HepG2 (cell line): ENCODE results near the gene PSD4. TPM values are rescaled to one million over a fixed set of nuclear protein-coding genes. Genes with fewer than 3 reads are reported as not detected.

Experiments used
- AGO2 ChIP-seq: fragments of 200-400 bp; formaldehyde crosslinking; optimal IDR thresholded peaks from 2 replicates; pipeline ENCODE3; 2017; ENCODE audit warnings: mild to moderate bottlenecking, low read depth, low read length, moderate library complexity
- DMAP1 ChIP-seq: IDR thresholded peaks from 2 replicates; pipeline ENCODE4 v1.6.1; 2016
- DZIP1 ChIP-seq: sonication (generic); formaldehyde crosslinking; IDR thresholded peaks from 2 replicates; pipeline ENCODE4 v1.5.0; 2020; ENCODE audit warnings: mild to moderate bottlenecking, missing genetic modification reagents
- GABPB1 ChIP-seq: IDR thresholded peaks from 2 replicates; pipeline ENCODE4 v1.6.1; 2016; ENCODE audit warnings: mild to moderate bottlenecking, missing genetic modification reagents, moderate library complexity, missing compliant biosample characterization
- HES4 ChIP-seq: sonication (generic); formaldehyde crosslinking; IDR thresholded peaks from 2 replicates; pipeline ENCODE4 v1.9.0; 2021; ENCODE audit warnings: mild to moderate bottlenecking, missing genetic modification reagents, borderline replicate concordance
- HMG20A ChIP-seq: IDR thresholded peaks from 2 replicates; pipeline ENCODE4 v1.6.1; 2016; ENCODE audit warnings: borderline replicate concordance
- MYNN ChIP-seq: sonication (generic); formaldehyde crosslinking; IDR thresholded peaks from 2 replicates; pipeline ENCODE4 v1.4.0; 2020; ENCODE audit warnings: mild to moderate bottlenecking, low read depth, missing genetic modification reagents
- NCOA2 ChIP-seq: sonication (generic); formaldehyde crosslinking; IDR thresholded peaks from 2 replicates; pipeline ENCODE4 v1.8.0; 2022; ENCODE audit warnings: inconsistent platforms
- PAXIP1 ChIP-seq: sonication (generic); formaldehyde crosslinking; conservative IDR thresholded peaks from 2 replicates; pipeline ENCODE4 v1.4.0; 2020; ENCODE audit warnings: mild to moderate bottlenecking, missing genetic modification reagents, moderate library complexity
- SAP130 ChIP-seq: IDR thresholded peaks from 2 replicates; pipeline ENCODE4 v1.6.1; 2016; ENCODE audit warnings: low read depth
- SMARCC2 ChIP-seq: fragments of 450-650 bp; IDR thresholded peaks from 2 replicates; pipeline ENCODE4 v1.6.1; 2017; ENCODE audit warnings: antibody characterized with exemption, mild to moderate bottlenecking
- STAT5B ChIP-seq: sonication (generic); formaldehyde crosslinking; IDR thresholded peaks from 2 replicates; pipeline ENCODE4 v1.4.0; 2020; ENCODE audit warnings: missing genetic modification reagents
- TCF12 ChIP-seq, 2 experiments: fragments of 450-650 bp in 1 of 2; sonication (generic) in 1 of 2; formaldehyde crosslinking in 1 of 2; IDR thresholded peaks; 2 replicates each; pipeline versions ENCODE4 v1.6.1 to v1.8.0; 2017 to 2022; ENCODE audit warnings: antibody characterized with exemption in 1 of 2, mild to moderate bottlenecking in 1 of 2, missing genetic modification reagents in 1 of 2, moderate library complexity in 1 of 2
- ZNF276 ChIP-seq: sonication (generic); formaldehyde crosslinking; IDR thresholded peaks from 2 replicates; pipeline ENCODE4 v1.4.0; 2020; ENCODE audit warnings: mild to moderate bottlenecking, low read depth, missing genetic modification reagents
- ZNF503 ChIP-seq: sonication (generic); formaldehyde crosslinking; IDR thresholded peaks from 2 replicates; pipeline ENCODE4 v1.4.0; 2020; ENCODE audit warnings: missing genetic modification reagents
- ZNF569 ChIP-seq: sonication (generic); formaldehyde crosslinking; IDR thresholded peaks from 2 replicates; pipeline ENCODE4 v1.5.0; 2020; ENCODE audit warnings: mild to moderate bottlenecking, missing genetic modification reagents, moderate library complexity, borderline replicate concordance
- ZNF580 ChIP-seq: IDR thresholded peaks from 2 replicates; pipeline ENCODE4 v1.6.1; 2016; ENCODE audit warnings: low read depth, borderline replicate concordance
- ZNF678 ChIP-seq: sonication (generic); formaldehyde crosslinking; IDR thresholded peaks from 2 replicates; pipeline ENCODE4 v1.4.0; 2020; ENCODE audit warnings: mild to moderate bottlenecking, missing genetic modification reagents
- polyA plus RNA-seq, 8 experiments: library from polyadenylated mRNA; depleted of rRNA in 3 of 8; stranded (reverse) in 7 of 8; unstranded in 1 of 8; fragments of >200 nt; fragmentation: Illumina TruSeq in 4 of 8; extraction: Trizol in 4 of 8; gene quantifications; 2 replicates each; pipeline versions ENCODE4 v1.2.1 to v1.2.3, GENCODE V29; 2011 to 2016; ENCODE audit warnings: low read depth in 4 of 8, missing spikeins in 1 of 8, mixed read lengths in 1 of 8; ENCODE audit not compliant: insufficient read depth in 1 of 8
- total RNA-seq, 5 experiments: library from RNA; depleted of rRNA; stranded (reverse); fragments of >200 nt; fragmentation: Illumina TruSeq; extraction: Trizol; gene quantifications; 2 replicates each; pipeline ENCODE4 v1.2.3, GENCODE V29; 2016; ENCODE audit warnings: low read depth in 1 of 5

PSD4 gene
- total and polyA plus RNA-seq, 2 of the 13 experiments (the other 11 are each of a cell fraction or from before 2014, with no cell fraction given) = 5.8 to 9.4 TPM

GRCh38 chr2:113180131-113180946, 6.6 kb downstream of the PSD4 start (continued):
- no peak for TF ChIP-seq MYNN (CRISPR knock-in tag)
- TF ChIP-seq AGO2 = no peak
- TF ChIP-seq SAP130 (CRISPR knock-in tag) = peak; percentile 92
- TF ChIP-seq STAT5B = no peak
- peak; percentile 83; the same call in 1 of the 2 replicates for TF ChIP-seq ZNF580 (CRISPR knock-in tag)
- TF ChIP-seq ZNF276 (CRISPR knock-in tag) = no peak
- 0 out of 2 replicates have a peak, but pooled peaks have one; percentile 14 for TF ChIP-seq SMARCC2
- peak; percentile 82 for TF ChIP-seq GABPB1 (CRISPR knock-in tag)
- peak; percentile 57; the same call in 1 of the 2 replicates for TF ChIP-seq HMG20A (CRISPR knock-in tag)
- TF ChIP-seq ZNF503 = no peak; the same call in 1 of the 2 replicates
- TF ChIP-seq DMAP1 (CRISPR knock-in tag) = 0 out of 2 replicates have a peak, but pooled peaks have one; percentile 18
- no peak for TF ChIP-seq TCF12 (IDR thresholded peaks at IDR 0.05)
- peak; percentile 4; the same call in 1 of the 2 replicates for TF ChIP-seq TCF12 (CRISPR knock-in tag; IDR thresholded peaks at IDR 0.05)
- peak; percentile 89 for TF ChIP-seq PAXIP1 (CRISPR knock-in tag)
- 0 out of 2 replicates have a peak, but pooled peaks have one; percentile 36 for TF ChIP-seq DZIP1
- peak; percentile 28; the same call in 1 of the 2 replicates for TF ChIP-seq NCOA2 (CRISPR knock-in tag)
- no peak for TF ChIP-seq HES4
- no peak for TF ChIP-seq ZNF678 (CRISPR knock-in tag)
- TF ChIP-seq ZNF569 (CRISPR knock-in tag) = no peak
